Activated T-cell treated with anti-CD3 and anti-CD28 coated beads, Interleukin-2, amount 50 U/mL, for 72 hours (primary cell): ENCODE measurements around the gene LRRC25. TPM values are rescaled to one million over a fixed set of nuclear protein-coding genes. Genes with fewer than 3 reads are reported as not detected.

Experiments
- ATAC-seq, 2 donors: fragments of 150-1000 bp; cut with Tn5 transposase; replicated peaks in 1 of 2; 2 replicates each; pipeline ENCODE4 v1.10.0; 2021; ENCODE audit warnings: moderate library complexity in 2 of 2, mild to moderate bottlenecking in 1 of 2
- DNase-seq, 2 donors: peaks; one replicate each; pipeline ENCODE4 v3.0.0; 2021 to 2022; ENCODE audit warnings: mixed read lengths in 1 of 2
- H3K27ac Mint-ChIP-seq: one replicate; pipeline ENCODE4 v1.8.0; 2022; ENCODE audit warnings: mild to moderate bottlenecking, moderate library complexity, mixed read lengths
- H3K27me3 Mint-ChIP-seq: one replicate; pipeline ENCODE4 v1.8.0; 2022; ENCODE audit warnings: low read depth, mixed read lengths
- H3K36me3 Mint-ChIP-seq, 2 donors: one replicate each; pipeline ENCODE4 v1.8.0; 2022; ENCODE audit warnings: mixed read lengths in 2 of 2, mild to moderate bottlenecking in 1 of 2; ENCODE audit not compliant: insufficient read depth in 2 of 2
- H3K4me1 Mint-ChIP-seq: one replicate; pipeline ENCODE4 v1.8.0; 2022; ENCODE audit warnings: low read depth, mixed read lengths
- H3K4me3 Mint-ChIP-seq, 2 donors: one replicate each; pipeline ENCODE4 v1.8.0; 2022; ENCODE audit warnings: mild to moderate bottlenecking in 2 of 2, mixed read lengths in 2 of 2, moderate library complexity in 2 of 2
- H3K9me3 Mint-ChIP-seq, 2 donors: one replicate each; pipeline ENCODE4 v1.8.0; 2022; ENCODE audit warnings: mixed read lengths in 2 of 2
- total RNA-seq, 2 donors: library from RNA; stranded (reverse); gene quantifications; one replicate each; pipeline ENCODE4 v1.2.3, GENCODE V29; 2022

The LRRC25 gene
- total RNA-seq, 2 donors from 2014 or later: not detected

- no peaks in the 10 kb centered on the region for H3K9me3 Mint-ChIP-seq
- H3K36me3 Mint-ChIP-seq: no peaks in the 10 kb centered on the region
- H3K27me3 Mint-ChIP-seq: no peaks in the 10 kb centered on the region
- peaks cover 53% of the 10 kb centered on the region for H3K4me1 Mint-ChIP-seq
- no peak overlapping the region for H3K27ac Mint-ChIP-seq
- ATAC-seq (no peak), DNase-seq (no peak)
- H3K4me3 Mint-ChIP-seq: no peak overlapping the region
These were observed 27.6 kb upstream of the LRRC25 start for GRCh38 chr19:18424890-18425514.

GRCh38 chr19:18424122-18424889, 26.9 kb upstream of the LRRC25 start:
- Mint-ChIP-seq H3K4me1 (peaks cover 49% of the 10 kb centered on the region), H3K9me3 (no peaks in the 10 kb centered on the region), H3K27ac (no peak overlapping the region), H3K27me3 (no peaks in the 10 kb centered on the region), H3K4me3 (no peak overlapping the region), H3K36me3 (no peaks in the 10 kb centered on the region)
- ATAC-seq (no peak), DNase-seq (no peak)

- peaks cover 0 to 2% of the 10 kb centered on the region in 2 donors for H3K36me3 Mint-ChIP-seq
- H3K4me1 Mint-ChIP-seq: peaks cover 54% of the 10 kb centered on the region
- H3K4me3 Mint-ChIP-seq: peak overlapping the region; percentile 87 to 93
- H3K27me3 Mint-ChIP-seq: peaks cover 3% of the 10 kb centered on the region
- no peak for DNase-seq
- no peak for ATAC-seq
- peak overlapping the region; percentile 6 for H3K27ac Mint-ChIP-seq
- no peaks in the 10 kb centered on the region for H3K9me3 Mint-ChIP-seq
These were observed 26.0 kb upstream of the LRRC25 start for GRCh38 chr19:18423258-18424020.

GRCh38 chr19:18422530-18423191, 25.2 kb upstream of the LRRC25 start:
- ATAC-seq (no peak), DNase-seq (no peak)
- H3K4me1 Mint-ChIP-seq: peaks cover 61% of the 10 kb centered on the region

DNA sequence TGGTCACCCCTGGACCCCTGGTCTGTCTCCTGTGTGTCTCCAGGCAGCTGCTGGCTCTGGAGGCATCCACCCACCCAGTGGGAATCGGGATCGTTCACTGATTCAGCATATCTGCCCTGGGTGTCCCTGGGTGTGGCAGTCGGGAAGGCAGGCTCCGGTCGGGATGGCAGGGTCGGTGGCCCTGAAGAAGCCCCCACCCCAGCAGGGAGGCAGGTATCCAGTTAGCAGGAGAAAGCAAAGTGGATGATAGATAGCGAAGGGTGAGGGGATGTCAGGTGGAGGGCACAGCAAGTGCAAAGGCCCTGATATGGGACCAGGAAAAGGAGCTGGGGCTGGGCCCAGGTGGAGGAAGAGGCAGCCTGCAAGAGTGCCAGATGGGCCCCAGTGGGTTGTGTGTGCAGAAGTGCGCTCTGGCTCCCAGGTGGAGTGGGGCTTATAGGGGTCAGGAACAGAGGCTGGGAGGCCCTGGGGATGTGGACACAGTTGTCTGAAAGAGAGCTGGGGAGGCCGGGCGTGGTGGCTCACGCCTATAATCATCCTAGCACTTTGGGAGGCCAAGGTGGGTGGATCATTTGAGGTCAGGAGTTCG, 24.0 kb upstream of the LRRC25 start:
- Mint-ChIP-seq H3K4me1 (peaks cover 70% of the 10 kb centered on the region), H3K9me3 (no peaks in the 10 kb centered on the region), H3K27me3 (peaks cover 16% of the 10 kb centered on the region), H3K27ac (peak overlapping the region; percentile 89), H3K4me3 (peak overlapping the region; percentile 87 to 93), H3K36me3 (peaks cover 0 to 3% of the 10 kb centered on the region in 2 donors)
- no peak for ATAC-seq
- DNase-seq: no peak

More at GRCh38 chr19:18422530-18423191, 25.2 kb upstream of the LRRC25 start:
- Mint-ChIP-seq H3K27ac (peak overlapping the region; percentile 6), H3K36me3 (peaks cover 0 to 3% of the 10 kb centered on the region in 2 donors), H3K9me3 (no peaks in the 10 kb centered on the region), H3K4me3 (peak overlapping the region; percentile 87 to 93), H3K27me3 (peaks cover 8% of the 10 kb centered on the region)

GRCh38 chr19:18420930-18421329, 23.5 kb upstream of the LRRC25 start:
- Mint-ChIP-seq H3K27ac (peak overlapping the region; percentile 89), H3K9me3 (no peaks in the 10 kb centered on the region), H3K36me3 (peaks cover 0 to 3% of the 10 kb centered on the region in 2 donors), H3K4me3 (peak overlapping the region; percentile 87 to 93), H3K4me1 (peaks cover 72% of the 10 kb centered on the region), H3K27me3 (peaks cover 21% of the 10 kb centered on the region)
- DNase-seq (no peak), ATAC-seq (no peak)

- Mint-ChIP-seq H3K36me3 (peaks cover 0 to 3% of the 10 kb centered on the region in 2 donors), H3K27ac (peak overlapping the region; percentile 24), H3K4me1 (peaks cover 78% of the 10 kb centered on the region), H3K4me3 (peak overlapping the region; percentile 87 to 93), H3K27me3 (peaks cover 28% of the 10 kb centered on the region), H3K9me3 (no peaks in the 10 kb centered on the region)
- ATAC-seq (peak; percentile 42 to 45), DNase-seq (peak; percentile 59 to 66)
These were observed 22.5 kb upstream of the LRRC25 start for GRCh38 chr19:18419699-18420460.

DNA sequence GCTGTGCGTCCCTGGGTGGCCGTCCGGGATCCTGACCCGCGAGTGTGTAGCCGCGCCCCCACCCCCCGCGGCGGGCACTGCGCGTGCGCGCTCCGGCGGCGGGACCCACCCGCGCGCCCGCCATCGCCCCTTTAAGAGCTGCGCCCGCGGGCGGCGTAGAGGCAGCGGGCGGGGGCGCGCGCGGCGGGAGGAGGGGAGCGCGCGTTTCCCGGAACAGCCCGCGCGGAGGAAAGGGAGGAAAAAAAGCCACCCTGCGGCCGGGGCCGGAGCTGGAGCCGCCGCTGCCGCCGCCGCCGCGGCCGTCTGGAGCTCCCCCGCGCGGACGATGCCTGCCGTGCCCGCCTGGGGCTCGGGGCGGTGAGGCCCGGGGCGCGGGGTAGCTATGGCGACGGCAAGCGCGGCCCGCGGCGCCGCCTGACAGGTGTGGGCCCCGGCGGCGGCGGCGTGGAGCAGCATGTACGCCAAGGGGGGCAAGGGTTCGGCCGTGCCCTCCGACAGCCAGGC, 21.8 kb upstream of the LRRC25 start, which contains the start of gene SSBP4:
Gene SSBP4, plus strand, starts transcription at position 204 of the 504 bp plus-strand sequence. Its CDS starts 251 bp downstream, at position 455.
- peak; percentile 62 to 67 for ATAC-seq
- Mint-ChIP-seq H3K27me3 (peaks cover 29% of the 10 kb centered on the region), H3K9me3 (no peaks in the 10 kb centered on the region), H3K36me3 (peaks cover 0 to 3% of the 10 kb centered on the region in 2 donors), H3K4me3 (peak within 1 kb of the TSS; percentile 88 to 93), H3K27ac (peak within 1 kb of the TSS; percentile 82), H3K4me1 (peaks cover 84% of the 10 kb centered on the region)
- DNase-seq: peak; percentile 77 to 80

GRCh38 chr19:18418483-18419194, 21.2 kb upstream of the LRRC25 start:
- Mint-ChIP-seq H3K4me1 (peaks cover 83% of the 10 kb centered on the region), H3K4me3 (peak overlapping the region; percentile 81 to 88), H3K27me3 (peaks cover 34% of the 10 kb centered on the region), H3K9me3 (no peaks in the 10 kb centered on the region), H3K27ac (peak overlapping the region; percentile 82), H3K36me3 (peaks cover 0 to 3% of the 10 kb centered on the region in 2 donors)
- ATAC-seq: peak; percentile 32 to 49
- peak in 1 of 2 donors; percentile 55 for DNase-seq

DNA sequence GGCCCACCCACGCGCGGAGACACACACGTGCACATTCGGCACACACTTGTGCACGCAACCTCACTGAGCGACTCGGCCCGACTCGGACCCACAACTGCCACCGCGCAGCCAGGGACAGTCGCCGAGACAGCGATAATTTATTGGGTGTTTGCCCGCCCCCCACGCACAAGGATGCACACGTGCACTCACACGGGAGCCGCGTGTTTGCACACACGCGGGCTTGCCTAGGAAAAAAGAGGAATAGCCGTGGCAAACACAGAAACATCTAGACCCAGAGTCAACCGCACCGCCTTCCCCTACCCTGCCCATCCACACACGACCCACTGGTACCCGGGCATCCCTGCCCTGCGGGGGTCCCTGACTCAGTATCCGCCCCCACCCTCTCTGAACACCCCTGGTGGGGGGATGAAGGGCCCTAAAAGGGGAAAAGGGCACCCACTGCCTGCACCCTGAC, 20.6 kb upstream of the LRRC25 start:
- Mint-ChIP-seq H3K9me3 (no peaks in the 10 kb centered on the region), H3K4me1 (peaks cover 79% of the 10 kb centered on the region), H3K36me3 (peaks cover 0 to 3% of the 10 kb centered on the region in 2 donors), H3K27ac (peak overlapping the region; percentile 82), H3K4me3 (peak overlapping the region; percentile 81 to 88), H3K27me3 (peaks cover 34% of the 10 kb centered on the region)
- DNase-seq (peak in 1 of 2 donors; percentile 50), ATAC-seq (no peak)
